ENCODE results near the gene POC1B.

The POC1B gene

GRCh38 chr12:89497467-89497866, 28.4 kb downstream of the POC1B start:
- DNase-seq (ENCODE audit: low read depth in 2 of 2) = no peak

GRCh38 chr12:89497005-89497404, 28.8 kb downstream of the POC1B start:
- DNase-seq (ENCODE audit: low read depth in 2 of 2) = no peak

GRCh38 chr12:89494411-89495231, 31.2 kb downstream of the POC1B start:
- no peak for DNase-seq (ENCODE audit: low read depth in 2 of 2)

GRCh38 chr12:89493670-89494302, 32.1 kb downstream of the POC1B start:
- no peak for DNase-seq (ENCODE audit: low read depth in 2 of 2)

GRCh38 chr12:89492883-89493282, 33.0 kb downstream of the POC1B start:
- no peak for DNase-seq (ENCODE audit: low read depth in 2 of 2)

- DNase-seq (ENCODE audit: low read depth in 2 of 2) = no peak
These were observed 34.9 kb downstream of the POC1B start for GRCh38 chr12:89490922-89491321.

GRCh38 chr12:89486264-89486663, 39.6 kb downstream of the POC1B start:
- DNase-seq (ENCODE audit: low read depth in 2 of 2) = no peak

- no peak for DNase-seq (ENCODE audit: low read depth in 2 of 2)
These were observed 41.4 kb downstream of the POC1B start for GRCh38 chr12:89484470-89484869.

GRCh38 chr12:89481213-89481914, 44.5 kb downstream of the POC1B start:
- no peak for DNase-seq (ENCODE audit: low read depth in 2 of 2)

- DNase-seq (ENCODE audit: low read depth in 2 of 2) = no peak
These were observed 45.9 kb downstream of the POC1B start for GRCh38 chr12:89479982-89480381.

- DNase-seq (ENCODE audit: low read depth in 2 of 2) = no peak
These were observed 48.1 kb downstream of the POC1B start for GRCh38 chr12:89477633-89478279.

GRCh38 chr12:89476904-89477595, 48.8 kb downstream of the POC1B start:
- no peak for DNase-seq (ENCODE audit: low read depth in 2 of 2)

- no peak for DNase-seq (ENCODE audit: low read depth in 2 of 2)
These were observed 49.6 kb downstream of the POC1B start for GRCh38 chr12:89476232-89476631.

GRCh38 chr12:89475203-89475990, 50.5 kb downstream of the POC1B start:
- DNase-seq (ENCODE audit: low read depth in 2 of 2) = no peak

- DNase-seq (ENCODE audit: low read depth in 2 of 2) = no peak
These were observed 51.2 kb downstream of the POC1B start for GRCh38 chr12:89474615-89475014.

- no peak for DNase-seq (ENCODE audit: low read depth in 2 of 2)
These were observed 53.3 kb downstream of the POC1B start for GRCh38 chr12:89472508-89472907.

- no peak for DNase-seq (ENCODE audit: low read depth in 2 of 2)
These were observed 54.9 kb downstream of the POC1B start for GRCh38 chr12:89470741-89471509.

- DNase-seq (ENCODE audit: low read depth in 2 of 2) = no peak
These were observed 56.5 kb downstream of the POC1B start for GRCh38 chr12:89469361-89469760.

GRCh38 chr12:89468648-89469326, 57.1 kb downstream of the POC1B start:
- no peak for DNase-seq (ENCODE audit: low read depth in 2 of 2)

Data from stimulated activated CD8-positive, alpha-beta memory T cell treated with anti-CD3 and anti-CD28 coated beads, Interleukin-15, amount 100 ng/mL, for 4 hours (primary cell).